DND-41 (cell line): ENCODE results near the gene HLCS.

Experiments
- ATAC-seq: fragments of 200-7000 bp; cut with Tn5 transposase; 3 replicates; pipeline ENCODE4 v1.9.1; 2021; ENCODE audit warnings: low read depth; ENCODE audit not compliant: insufficient read depth
- DNase-seq: peaks from one replicate; pipeline ENCODE4 v3.0.0-alpha.2; 2020
- H2AFZ ChIP-seq: 2 replicates; pipeline ENCODE4 v1.6.0; 2012; ENCODE audit warnings: low read depth, low read length
- H3K27ac ChIP-seq: 2 replicates; pipeline ENCODE4 v1.5.1; 2012; ENCODE audit warnings: low read length, inconsistent platforms
- H3K27me3 ChIP-seq: fragments of 200-600 bp; sonication (generic); 2 replicates; pipeline ENCODE4 v1.6.0; 2012; ENCODE audit warnings: low read length, mild to moderate bottlenecking, inconsistent platforms; ENCODE audit not compliant: insufficient read depth, poor library complexity
- H3K36me3 ChIP-seq: 2 replicates; pipeline ENCODE4 v1.5.1; 2012; ENCODE audit warnings: low read length, inconsistent platforms; ENCODE audit not compliant: insufficient read depth
- H3K4me1 ChIP-seq: 2 replicates; pipeline ENCODE4 v1.5.1; 2012; ENCODE audit warnings: mild to moderate bottlenecking, low read length; ENCODE audit not compliant: insufficient read depth
- H3K4me2 ChIP-seq: 2 replicates; pipeline ENCODE4 v1.6.0; 2012; ENCODE audit warnings: mild to moderate bottlenecking, moderate library complexity, low read length, inconsistent platforms; ENCODE audit not compliant: insufficient read depth
- H3K4me3 ChIP-seq, 2 experiments: fragments of 200-600 bp in 1 of 2; shearing (Covaris generic) in 1 of 2; 2 replicates each; pipeline ENCODE4 v1.5.1; 2012 to 2016; ENCODE audit warnings: inconsistent platforms in 2 of 2, low read length in 2 of 2, mild to moderate bottlenecking in 2 of 2, low read depth in 1 of 2, moderate library complexity in 1 of 2
- H3K79me2 ChIP-seq: 2 replicates; pipeline ENCODE4 v1.6.0; 2012; ENCODE audit warnings: low read length, inconsistent platforms; ENCODE audit not compliant: insufficient read depth
- H3K9ac ChIP-seq: 2 replicates; pipeline ENCODE4 v1.6.0; 2012; ENCODE audit warnings: low read depth, mild to moderate bottlenecking, inconsistent platforms, low read length, moderate library complexity
- H3K9me3 ChIP-seq: 2 replicates; pipeline ENCODE4 v1.5.1; 2012; ENCODE audit warnings: low read length, moderate library complexity, mild to moderate bottlenecking, inconsistent platforms; ENCODE audit not compliant: insufficient read depth, severe bottlenecking
- H4K20me1 ChIP-seq: 2 replicates; pipeline ENCODE4 v1.6.0; 2012; ENCODE audit warnings: low read length; ENCODE audit not compliant: insufficient read depth
- EZH2 ChIP-seq: IDR thresholded peaks from 3 replicates; pipeline ENCODE4 v1.6.1; 2012; ENCODE audit warnings: borderline replicate concordance, low read depth, mild to moderate bottlenecking, moderate library complexity, low read length, inconsistent platforms; ENCODE audit not compliant: severe bottlenecking
- TF ChIP-seq, protein P1 (sequence below): IDR thresholded peaks from 2 replicates; pipeline ENCODE4 v1.5.1; 2012; ENCODE audit warnings: borderline replicate concordance, low read length, moderate library complexity, mild to moderate bottlenecking; ENCODE audit not compliant: poor library complexity, severe bottlenecking; ENCODE audit errors: extremely low read depth

HLCS gene

DNA sequence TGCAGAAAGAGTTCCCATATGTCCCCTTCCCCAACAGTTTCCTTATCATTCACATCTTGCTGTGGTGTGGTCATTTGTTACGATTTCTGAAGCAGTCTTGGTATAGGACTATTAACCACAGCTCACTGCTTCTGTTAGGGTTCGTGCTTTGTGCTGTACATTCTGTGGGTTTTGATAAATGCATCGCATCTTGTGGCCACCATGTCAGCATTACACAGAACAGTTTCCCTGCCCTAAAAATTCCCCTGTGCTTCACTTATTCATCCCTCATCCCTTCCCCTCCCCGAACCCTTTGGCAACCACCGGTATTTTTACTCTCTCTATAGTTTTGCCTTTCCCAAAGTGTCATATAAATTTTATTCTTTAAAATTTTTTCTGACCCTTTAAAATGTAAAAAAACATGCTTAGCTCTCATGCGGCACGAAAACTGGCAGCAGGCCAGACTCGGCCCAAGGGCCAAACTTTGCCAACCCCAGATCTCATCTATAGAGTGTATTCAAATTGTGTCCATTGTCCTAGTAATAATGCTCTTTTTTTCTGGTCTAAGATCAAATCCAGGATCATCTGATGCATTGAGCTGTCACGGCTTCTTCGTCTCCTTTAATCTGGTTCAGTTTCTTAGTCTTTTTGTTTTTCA, 189.4 kb downstream of the HLCS start:
- no peak for ATAC-seq
- no peak overlapping the region for H3K4me3 ChIP-seq

DNA sequence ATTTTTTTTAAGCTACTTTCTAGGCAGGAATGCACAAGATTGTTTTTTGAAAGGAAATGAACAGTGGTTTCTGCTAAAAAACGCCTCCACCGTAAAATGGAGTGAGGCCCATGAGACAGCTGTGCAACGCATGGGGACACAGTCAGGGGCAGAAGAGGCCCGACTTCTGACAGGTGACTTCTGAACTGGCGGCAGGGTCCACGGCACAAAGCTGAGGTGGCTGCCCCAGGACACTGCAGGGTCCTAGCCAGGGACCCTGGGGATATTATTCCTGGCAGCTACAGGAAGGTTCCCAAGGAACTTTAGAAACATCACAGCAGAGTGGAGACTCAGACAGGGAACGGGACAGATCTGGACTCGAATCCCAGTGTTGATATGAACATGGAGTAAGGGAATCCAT, 192.5 kb downstream of the HLCS start:
- ATAC-seq: no peak
- no peak overlapping the region for H3K4me3 ChIP-seq
- H3K27ac ChIP-seq: no peak overlapping the region
- no peaks in the 10 kb centered on the region for H3K27me3 ChIP-seq
- TF ChIP-seq EZH2: no peak
- TF ChIP-seq, protein P1, sequence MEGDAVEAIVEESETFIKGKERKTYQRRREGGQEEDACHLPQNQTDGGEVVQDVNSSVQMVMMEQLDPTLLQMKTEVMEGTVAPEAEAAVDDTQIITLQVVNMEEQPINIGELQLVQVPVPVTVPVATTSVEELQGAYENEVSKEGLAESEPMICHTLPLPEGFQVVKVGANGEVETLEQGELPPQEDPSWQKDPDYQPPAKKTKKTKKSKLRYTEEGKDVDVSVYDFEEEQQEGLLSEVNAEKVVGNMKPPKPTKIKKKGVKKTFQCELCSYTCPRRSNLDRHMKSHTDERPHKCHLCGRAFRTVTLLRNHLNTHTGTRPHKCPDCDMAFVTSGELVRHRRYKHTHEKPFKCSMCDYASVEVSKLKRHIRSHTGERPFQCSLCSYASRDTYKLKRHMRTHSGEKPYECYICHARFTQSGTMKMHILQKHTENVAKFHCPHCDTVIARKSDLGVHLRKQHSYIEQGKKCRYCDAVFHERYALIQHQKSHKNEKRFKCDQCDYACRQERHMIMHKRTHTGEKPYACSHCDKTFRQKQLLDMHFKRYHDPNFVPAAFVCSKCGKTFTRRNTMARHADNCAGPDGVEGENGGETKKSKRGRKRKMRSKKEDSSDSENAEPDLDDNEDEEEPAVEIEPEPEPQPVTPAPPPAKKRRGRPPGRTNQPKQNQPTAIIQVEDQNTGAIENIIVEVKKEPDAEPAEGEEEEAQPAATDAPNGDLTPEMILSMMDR: no peak
- DNase-seq: no peak
- H3K36me3 ChIP-seq: no peaks in the 10 kb centered on the region
- H3K4me2 ChIP-seq: no peak overlapping the region
- H3K4me1 ChIP-seq: no peaks in the 10 kb centered on the region
- H3K9ac ChIP-seq: no peak overlapping the region
- H3K79me2 ChIP-seq: no peaks in the 10 kb centered on the region
- H3K9me3 ChIP-seq: no peaks in the 10 kb centered on the region
- H4K20me1 ChIP-seq: no peaks in the 10 kb centered on the region
- H2AFZ ChIP-seq: no peak overlapping the region

More for the DNA sequence above, 189.4 kb downstream of the HLCS start:
- Histone ChIP-seq H3K9me3 (no peaks in the 10 kb centered on the region), H4K20me1 (no peaks in the 10 kb centered on the region), H3K27ac (no peak overlapping the region), H3K4me2 (no peak overlapping the region), H2AFZ (no peak overlapping the region), H3K27me3 (no peaks in the 10 kb centered on the region), H3K9ac (no peak overlapping the region), H3K4me1 (no peaks in the 10 kb centered on the region), H3K79me2 (no peaks in the 10 kb centered on the region), H3K36me3 (no peaks in the 10 kb centered on the region)
- DNase-seq: no peak
- TF ChIP-seq, protein P1: no peak
- TF ChIP-seq EZH2: no peak

DNA sequence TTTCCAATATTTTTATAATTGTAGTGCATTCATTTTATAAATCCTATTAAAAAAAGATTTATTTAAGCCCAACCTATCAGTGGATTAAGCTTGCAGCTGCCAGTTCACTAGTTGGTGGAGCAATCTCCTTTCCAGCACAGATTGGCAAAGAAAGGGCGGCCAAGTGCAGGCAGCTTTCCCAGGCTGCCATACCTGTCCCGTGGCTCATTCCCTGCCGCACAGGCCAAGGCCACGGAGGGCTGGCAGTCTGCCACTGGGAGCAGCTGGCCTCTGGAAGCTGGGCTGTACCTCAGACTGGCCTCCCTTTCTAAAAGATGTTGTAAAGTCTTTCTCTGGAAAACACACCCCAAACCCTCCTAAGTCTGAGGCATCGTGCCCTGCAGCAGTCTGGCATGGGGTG, 193.4 kb downstream of the HLCS start:
- H3K27ac ChIP-seq: no peak overlapping the region
- H3K9me3 ChIP-seq: no peaks in the 10 kb centered on the region
- no peak overlapping the region for H3K4me3 ChIP-seq
- TF ChIP-seq, protein P1: no peak
- no peak for TF ChIP-seq EZH2
- no peak overlapping the region for H3K9ac ChIP-seq
- no peaks in the 10 kb centered on the region for H3K27me3 ChIP-seq
- ATAC-seq: no peak
- DNase-seq: no peak
- no peaks in the 10 kb centered on the region for H3K36me3 ChIP-seq
- no peaks in the 10 kb centered on the region for H3K4me1 ChIP-seq
- no peak overlapping the region for H3K4me2 ChIP-seq
- H2AFZ ChIP-seq: no peak overlapping the region
- H3K79me2 ChIP-seq: no peaks in the 10 kb centered on the region
- no peaks in the 10 kb centered on the region for H4K20me1 ChIP-seq

DNA sequence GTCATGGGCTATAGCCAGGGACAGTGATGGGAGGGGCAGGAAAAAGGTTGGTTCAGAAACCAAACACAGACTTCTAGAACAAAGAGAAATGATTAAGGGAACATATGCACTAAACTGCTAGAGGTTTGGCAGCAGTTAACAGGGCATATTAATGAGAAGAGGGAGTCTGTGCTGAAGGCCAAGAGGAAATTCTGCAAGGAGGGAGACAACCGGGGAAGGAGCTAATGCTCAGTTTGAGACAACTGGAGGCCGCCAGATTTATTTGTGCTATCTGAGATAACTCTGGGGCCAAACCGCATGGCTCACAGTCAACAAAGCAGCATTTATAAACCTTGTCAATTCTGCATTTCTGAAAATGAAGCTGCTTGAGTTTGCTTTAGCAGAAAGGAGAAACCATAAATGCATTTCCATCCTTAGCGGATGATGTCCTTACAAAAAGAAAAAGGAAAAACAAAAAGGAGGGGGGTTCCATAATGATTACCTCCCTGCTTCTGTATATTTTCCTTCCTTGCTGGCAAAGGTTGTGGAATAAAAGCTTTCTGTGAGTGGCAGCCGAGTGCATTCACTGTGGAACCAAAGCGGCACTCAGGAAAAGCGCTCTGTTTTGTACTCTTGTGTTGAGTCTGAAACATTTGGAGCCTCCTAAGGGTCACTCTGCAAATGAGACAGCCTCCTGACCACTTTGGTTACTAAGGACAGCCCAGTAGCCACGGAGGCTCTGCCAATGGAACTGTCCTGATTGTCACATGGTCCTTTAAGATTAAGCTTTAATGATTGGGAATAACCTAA, 197.2 kb downstream of the HLCS start:
- peaks cover 5% of the 10 kb centered on the region for H3K36me3 ChIP-seq
- no peak overlapping the region for H2AFZ ChIP-seq
- H3K4me1 ChIP-seq: no peaks in the 10 kb centered on the region
- no peaks in the 10 kb centered on the region for H4K20me1 ChIP-seq
- no peak for TF ChIP-seq EZH2
- TF ChIP-seq, protein P1: no peak
- no peak overlapping the region for H3K4me3 ChIP-seq
- ATAC-seq (no peak), DNase-seq (no peak)
- no peaks in the 10 kb centered on the region for H3K79me2 ChIP-seq
- H3K4me2 ChIP-seq: no peak overlapping the region
- H3K27ac ChIP-seq: no peak overlapping the region
- H3K9me3 ChIP-seq: no peaks in the 10 kb centered on the region
- H3K9ac ChIP-seq: no peak overlapping the region
- H3K27me3 ChIP-seq: no peaks in the 10 kb centered on the region
